COR-L47 (cell line): Measurements from ENCODE around the gene JMJD8.
A peak's percentile ranks its signal among the peaks of the same experiment; 100 is the strongest.

ENCODE experiments used
- DNase-seq: peaks from one replicate; lab custom pipeline; 2025; lab: John Stamatoyannopoulos, UW

JMJD8 gene

DNA sequence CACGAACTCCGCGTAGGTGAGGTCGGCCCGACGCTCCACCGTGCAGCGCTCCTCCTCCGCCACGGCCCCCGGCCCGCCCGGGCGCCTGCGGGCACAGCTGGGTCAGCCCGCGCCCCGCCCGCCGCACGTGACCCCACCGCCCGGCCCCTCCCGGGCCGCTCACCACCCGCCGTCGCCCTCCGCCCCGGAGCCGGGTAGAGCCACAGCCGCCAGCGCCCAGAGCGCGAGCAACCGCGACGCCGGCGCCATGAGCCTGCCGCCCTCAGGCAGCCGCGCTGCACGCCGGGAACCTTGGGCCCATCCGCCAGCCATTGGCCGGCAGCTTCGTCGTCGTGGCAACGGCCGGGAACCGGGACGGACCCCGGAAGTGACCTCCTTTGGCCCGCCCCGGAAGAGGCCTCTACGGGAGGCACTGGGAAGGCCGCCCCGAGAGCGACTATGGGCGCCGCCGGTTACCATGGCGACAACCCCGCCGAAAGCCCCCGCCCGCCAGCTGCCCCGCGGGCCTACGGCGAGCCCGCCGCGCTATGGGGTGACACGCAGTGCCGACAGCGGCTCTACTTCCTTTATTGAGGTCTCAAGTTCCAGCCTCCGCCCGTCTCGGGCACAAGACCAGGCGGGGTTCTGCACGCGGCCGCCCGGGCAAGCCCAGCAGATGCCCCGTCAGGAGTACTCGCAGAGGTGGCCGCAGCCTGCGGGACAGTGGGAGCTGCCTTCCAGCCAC lies at the start of gene JMJD8:
Gene JMJD8, minus strand, starts transcription at position 264 of the 724 bp plus-strand sequence. Its CDS starts 15 bp downstream, at position 249.
- DNase-seq = peak; percentile 98

DNA sequence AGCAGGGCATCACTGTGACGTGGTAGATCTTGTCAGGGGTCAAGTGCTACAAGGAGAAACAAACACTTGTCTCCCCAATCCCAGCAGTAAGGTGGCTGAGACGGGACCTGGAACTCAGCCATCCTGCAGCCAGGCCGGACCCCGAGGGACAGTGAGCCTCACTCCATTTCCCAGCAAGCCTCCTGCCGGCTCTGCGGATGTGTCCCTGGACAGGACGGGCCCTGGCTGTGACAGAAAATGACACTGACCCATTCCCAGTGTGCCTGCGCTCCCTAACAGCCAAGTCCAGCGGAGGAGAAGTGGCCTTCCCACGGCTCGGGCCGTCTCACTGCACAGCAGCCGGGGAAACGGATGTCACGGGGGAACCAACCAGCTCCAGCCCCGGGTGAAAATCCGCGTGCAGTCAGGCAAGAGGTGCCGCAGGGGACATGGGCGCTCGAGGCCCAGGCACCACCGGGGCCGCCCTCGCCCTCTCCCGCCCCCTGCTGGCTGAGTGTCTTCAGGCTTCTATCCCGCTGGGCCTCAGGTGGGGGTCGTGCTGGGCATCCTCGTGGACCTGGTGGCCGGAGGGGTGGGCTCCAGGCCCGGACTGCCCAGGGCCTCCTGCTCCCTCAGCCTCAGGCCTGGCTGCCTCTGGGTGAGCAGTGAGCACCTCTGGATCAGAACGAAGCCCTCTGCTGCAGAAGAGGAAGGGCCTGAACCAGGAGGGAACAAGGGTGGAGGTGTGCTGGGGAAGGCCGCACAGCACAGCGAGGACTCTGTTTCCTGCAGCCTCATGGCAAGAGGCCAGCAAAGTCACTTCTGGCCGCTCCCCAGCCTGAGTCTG lies 49.5 kb upstream of the JMJD8 start:
- no peak for DNase-seq

GRCh38 chr16:732936-733335 lies 48.8 kb upstream of the JMJD8 start:
- no peak for DNase-seq

DNA sequence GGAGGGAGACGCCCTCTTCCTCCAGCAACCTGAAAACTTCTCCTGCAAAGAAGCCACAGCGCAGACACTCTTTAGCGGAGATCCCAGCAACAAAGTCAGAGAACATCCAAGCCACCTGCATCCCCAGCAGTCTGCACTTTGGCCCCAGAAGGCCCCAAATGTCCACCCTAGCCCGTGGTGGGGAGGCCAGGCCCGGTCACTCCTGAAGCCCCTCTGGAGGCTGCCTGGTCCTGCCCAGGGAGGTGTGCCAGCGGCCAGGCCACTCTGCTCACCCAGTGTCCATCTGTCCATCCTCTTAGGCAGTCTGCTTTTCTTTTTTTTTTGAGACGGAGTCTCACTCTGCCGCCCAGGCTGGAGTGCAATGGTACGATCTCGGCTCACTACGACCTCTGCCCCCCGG lies 48.2 kb upstream of the JMJD8 start:
- DNase-seq = no peak

GRCh38 chr16:730666-731509 lies 46.8 kb upstream of the JMJD8 start:
- DNase-seq = no peak

- DNase-seq = no peak
Measured at GRCh38 chr16:729768-730665, 45.9 kb upstream of the JMJD8 start.

DNA sequence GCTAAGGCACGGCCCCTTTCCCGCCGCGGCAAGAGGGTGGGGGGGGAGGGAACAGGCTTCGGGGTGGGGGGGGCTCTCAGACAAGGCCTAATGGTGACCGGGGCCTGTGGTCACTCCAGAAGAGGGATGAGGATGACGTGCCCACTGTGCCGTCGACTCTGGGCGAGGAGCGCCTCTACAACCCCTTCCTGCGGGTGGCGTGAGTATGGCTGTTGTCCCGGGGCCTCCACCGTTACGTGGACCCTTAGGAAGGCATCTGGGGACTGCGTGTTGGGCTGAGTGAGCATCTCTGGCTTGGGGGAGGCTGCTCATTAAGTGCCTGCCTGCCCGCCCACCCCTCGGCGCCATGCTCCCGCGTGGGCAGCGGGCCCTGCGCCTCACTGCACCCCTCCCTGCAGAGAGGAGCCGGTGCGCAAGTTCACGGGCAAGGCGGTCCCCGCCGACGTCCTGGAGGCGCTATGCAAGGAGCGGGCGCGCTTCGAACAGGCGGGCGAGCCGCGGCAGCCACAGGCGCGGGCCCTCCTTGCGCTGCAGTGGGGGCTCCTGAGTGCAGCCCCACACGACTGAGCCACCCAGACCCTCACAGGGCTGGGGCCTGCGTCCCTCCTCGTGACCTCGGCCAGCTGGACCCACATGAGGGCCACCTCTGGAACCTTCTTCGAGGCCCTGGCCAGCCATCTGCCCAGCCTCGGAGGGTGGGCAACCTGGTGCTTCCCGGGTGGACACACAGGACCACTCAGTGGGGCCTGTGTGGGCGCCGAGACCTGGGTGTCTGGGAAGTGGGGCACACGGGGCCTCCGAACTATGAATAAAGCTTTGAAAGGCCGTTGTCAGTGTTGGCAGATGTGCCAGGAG lies 45.0 kb upstream of the JMJD8 start:
- no peak for DNase-seq

DNA sequence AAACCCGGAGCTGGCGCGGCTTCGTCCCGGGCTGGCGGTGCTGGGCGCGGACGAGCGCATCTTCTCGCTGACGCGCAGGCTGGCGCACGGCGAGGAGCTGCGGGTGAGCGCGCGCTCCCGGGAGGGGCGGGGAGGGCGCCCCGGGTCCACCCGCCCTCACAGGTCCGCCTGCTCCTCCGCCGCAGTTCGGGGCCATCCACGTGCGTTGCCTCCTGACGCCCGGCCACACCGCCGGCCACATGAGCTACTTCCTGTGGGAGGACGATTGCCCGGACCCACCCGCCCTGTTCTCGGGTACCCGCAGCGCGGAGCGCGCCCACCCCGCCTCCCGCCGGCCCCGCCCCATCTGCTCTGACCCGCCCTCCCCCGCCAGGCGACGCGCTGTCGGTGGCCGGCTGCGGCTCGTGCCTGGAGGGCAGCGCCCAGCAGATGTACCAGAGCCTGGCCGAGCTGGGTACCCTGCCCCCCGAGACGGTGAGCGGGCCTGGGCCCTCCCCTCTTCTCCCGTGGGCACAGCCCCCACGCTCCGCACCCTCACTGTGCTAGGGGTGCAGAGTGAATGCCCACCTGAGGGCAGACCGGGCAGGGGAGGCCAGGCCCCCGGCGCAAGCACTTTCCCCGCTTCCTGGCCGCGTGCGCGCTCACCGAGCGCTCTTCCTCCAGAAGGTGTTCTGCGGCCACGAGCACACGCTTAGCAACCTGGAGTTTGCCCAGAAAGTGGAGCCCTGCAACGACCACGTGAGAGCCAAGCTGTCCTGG lies 44.2 kb upstream of the JMJD8 start:
- DNase-seq = peak; percentile 82

DNA sequence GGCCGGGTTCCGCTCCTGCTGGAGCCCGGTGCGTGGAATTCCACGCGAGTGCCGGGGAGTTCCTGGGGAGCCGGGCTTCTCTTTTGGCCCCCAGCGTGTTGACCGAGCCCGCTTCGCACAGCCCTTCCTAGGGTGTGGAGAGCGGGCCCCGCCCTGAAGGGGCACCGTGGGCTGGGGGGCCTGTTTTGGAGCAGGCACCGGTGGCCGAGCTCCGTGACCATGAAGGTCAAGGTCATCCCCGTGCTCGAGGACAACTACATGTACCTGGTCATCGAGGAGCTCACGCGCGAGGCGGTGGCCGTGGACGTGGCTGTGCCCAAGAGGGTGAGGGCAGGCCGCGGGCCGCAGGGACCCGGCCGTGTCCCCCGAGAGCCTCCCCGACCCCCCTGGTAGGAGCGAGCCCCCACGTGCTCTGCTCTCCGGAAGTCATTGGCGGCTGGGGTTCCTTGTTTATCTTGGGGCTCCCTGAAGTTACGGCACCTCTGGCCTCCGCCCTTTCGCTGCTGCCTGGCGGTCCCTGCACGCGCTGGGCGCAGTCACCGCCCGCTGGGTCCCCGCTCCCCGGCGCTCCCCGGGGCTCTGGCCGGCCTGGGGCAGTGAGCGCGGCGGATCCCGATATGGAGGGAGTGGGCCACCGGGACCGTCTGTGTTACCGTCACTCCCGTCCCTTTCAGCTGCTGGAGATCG lies 43.3 kb upstream of the JMJD8 start:
- no peak for DNase-seq

GRCh38 chr16:726438-727290 lies 42.5 kb upstream of the JMJD8 start, which contains the start of the genes CCDC78 and HAGHL:
CCDC78 (minus strand) TSS chr16:726443; CDS start chr16:726367, 76 bp downstream.
HAGHL (plus strand) TSS chr16:727106; CDS start chr16:727510, 404 bp downstream.
- peak; percentile 37 for DNase-seq

DNA sequence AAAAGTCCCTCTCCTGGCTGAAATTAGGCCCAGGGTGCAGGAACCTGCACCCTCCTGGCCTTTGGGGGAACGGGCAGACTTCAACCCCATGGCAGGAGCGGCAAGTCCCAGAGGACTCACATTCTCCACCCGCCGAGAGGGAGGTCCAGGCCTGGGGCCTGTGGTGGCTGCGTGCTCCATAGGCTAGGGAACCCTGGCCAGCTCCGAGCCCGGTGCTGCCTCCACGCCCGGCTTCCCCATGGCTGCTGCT lies 42.0 kb upstream of the JMJD8 start:
- no peak for DNase-seq

DNA sequence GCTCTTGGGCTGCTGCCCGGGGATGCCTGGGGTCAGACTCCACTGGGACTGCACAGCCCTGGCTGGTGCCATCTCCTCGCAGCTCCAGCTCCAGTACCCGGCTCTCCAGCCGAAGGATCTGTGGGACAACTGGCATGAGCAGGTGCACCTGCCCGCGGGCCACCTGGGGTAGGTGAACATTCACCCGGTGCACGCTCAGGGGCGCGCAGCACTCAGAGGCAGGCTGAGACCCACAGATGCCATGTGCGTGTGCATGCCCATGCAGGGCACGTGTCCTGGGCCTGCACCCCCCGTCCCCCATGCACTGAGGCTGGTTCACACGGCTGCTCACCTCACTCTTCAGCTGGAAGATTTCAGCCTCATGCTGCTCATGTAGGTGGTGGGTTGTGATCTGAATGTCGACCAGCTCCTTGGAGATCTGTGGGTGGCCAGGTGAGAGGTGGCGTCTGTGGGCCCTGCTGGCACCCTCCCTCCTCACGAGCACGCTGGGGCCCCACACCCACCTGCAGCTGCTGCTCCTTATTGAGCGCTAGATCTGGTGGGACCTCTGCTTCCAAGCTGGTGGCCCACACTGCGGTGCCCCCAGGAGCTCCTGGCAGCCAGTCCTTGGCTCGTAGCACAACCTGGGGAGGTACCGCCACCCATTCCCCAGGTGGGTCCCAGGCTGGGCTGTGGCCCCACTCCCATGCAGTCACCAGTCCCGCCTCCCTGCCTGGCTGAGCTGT lies 41.5 kb upstream of the JMJD8 start:
- no peak for DNase-seq

GRCh38 chr16:725041-725376 lies 40.9 kb upstream of the JMJD8 start:
- no peak for DNase-seq

DNA sequence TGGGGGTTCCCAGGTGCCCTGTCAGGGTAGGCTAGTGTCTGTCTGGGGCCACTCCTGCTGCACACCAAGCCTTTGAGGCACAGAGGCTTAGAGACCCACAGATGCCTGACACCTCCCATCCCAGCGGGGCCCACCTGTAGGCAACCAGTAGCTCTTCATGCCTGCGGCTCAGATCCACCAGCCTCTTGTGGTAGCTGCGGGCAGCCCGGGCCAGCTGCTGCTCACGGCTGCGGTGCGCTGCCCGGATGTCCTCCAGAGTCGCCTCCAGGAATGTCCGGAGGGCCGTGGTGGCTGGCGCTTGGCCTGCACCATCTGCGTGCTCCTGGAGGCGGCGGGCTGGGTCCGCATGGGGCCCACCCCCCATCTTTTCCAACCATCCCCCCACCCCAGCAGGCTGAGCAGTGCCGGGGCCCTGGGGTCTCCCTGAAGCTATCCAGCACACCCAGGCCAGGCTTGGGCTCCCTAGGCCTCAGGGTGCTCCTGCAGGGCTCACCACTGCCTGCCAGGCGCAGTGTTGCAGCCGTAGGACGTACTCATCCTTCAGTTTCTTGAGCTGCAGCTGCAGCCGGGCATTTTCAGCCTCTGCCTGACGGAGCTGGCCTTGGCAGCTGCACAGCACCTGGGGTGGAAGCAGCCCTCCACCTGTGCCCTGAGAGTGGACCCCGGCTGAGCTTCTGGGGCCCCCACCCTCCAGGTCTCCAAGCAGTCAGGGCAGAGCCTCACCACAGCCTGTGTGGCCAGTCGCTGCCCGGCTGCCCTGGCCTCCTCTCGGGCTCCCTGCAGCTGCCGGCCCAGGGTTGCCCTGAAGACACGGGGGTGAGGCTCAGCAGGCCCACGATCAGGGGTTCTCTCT lies 40.3 kb upstream of the JMJD8 start:
- no peak for DNase-seq

- no peak for DNase-seq
Measured at GRCh38 chr16:723695-724094, 39.6 kb upstream of the JMJD8 start.

DNA sequence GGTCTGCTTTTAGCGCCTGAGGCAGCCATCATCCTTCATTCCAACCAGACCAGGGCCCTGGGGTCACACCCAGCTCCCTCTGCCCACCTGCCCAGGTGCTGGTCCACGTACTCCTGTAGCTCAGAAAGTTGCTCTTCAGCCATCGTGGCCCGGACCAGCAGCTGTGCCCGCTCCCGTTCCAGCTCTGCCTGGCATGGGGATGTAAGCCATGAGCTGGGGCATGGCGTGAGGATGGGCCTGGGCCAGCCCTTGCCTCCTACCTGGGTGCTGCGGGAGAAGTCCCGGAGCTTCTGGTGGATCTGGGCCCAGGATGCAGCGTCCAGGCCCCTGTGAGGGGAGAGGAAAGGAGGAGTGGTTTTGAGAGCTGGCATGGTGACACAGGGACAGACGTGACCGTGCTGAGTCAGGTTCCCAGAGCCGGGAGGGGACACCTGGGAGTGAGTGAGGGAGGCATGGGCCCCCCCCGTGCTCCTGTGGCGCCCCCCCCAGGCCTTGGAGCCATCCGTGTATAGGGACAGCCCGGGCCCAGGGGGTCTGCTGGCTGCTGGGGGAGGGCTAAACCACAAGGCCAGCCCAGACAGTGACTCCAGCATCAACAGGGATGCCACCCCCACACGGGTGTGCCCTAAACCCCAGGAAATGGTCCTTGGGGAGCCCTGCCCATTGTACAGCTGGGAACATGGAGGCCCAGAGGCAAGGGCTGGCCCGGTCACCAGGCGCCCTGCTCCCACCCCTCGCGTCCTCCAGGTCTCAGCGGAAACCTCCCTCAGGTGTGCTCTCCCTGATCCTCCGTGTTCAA lies 38.9 kb upstream of the JMJD8 start:
- no peak for DNase-seq
